GM04503 (cell line): ENCODE data around the gene MAGEB5.
"Not testable (repeated sequence)": the region's sequence is repeated elsewhere in the genome, so short reads cannot be mapped to it uniquely, and the experiment has no call there.

Experiments
- DNase-seq: peaks from one replicate; pipeline ENCODE4 v3.0.0-alpha.2; 2012; ENCODE audit warnings: low read depth

MAGEB5 gene, protein sequence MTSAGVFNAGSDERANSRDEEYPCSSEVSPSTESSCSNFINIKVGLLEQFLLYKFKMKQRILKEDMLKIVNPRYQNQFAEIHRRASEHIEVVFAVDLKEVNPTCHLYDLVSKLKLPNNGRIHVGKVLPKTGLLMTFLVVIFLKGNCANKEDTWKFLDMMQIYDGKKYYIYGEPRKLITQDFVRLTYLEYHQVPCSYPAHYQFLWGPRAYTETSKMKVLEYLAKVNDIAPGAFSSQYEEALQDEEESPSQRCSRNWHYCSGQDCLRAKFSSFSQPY

DNA sequence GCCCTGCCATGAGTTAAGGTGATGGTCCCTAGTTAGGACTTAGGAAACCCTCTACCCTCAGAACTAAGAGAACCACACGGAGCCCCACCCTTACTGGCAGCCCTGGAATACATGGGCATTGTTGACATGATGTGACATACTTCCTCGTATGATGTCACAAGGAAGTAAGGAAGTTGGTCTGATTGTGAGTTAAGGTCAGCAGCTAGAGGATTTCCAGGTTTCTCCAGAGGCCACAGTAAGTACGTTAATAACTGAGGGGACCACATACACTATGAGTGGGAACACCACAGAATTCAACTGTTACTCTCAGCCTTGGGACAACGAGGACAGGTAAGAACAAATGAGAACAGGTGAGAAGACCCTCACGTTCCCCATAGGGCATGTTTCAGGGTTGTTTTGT lies at the start of gene MAGEB5:
MAGEB5 (plus strand) TSS at position 301 of the 400 bp plus-strand sequence. CDS start 1,133 bp downstream, outside the sequence.
- DNase-seq, result no peak

GRCh38 chrX:26192204-26192603 lies 23.8 kb upstream of the MAGEB5 start, which contains the start of gene MAGEB6:
Gene MAGEB6, plus strand, starts transcription at chrX:26192440. Its CDS starts 1,407 bp downstream, at chrX:26193847.
- DNase-seq, result no peak

DNA sequence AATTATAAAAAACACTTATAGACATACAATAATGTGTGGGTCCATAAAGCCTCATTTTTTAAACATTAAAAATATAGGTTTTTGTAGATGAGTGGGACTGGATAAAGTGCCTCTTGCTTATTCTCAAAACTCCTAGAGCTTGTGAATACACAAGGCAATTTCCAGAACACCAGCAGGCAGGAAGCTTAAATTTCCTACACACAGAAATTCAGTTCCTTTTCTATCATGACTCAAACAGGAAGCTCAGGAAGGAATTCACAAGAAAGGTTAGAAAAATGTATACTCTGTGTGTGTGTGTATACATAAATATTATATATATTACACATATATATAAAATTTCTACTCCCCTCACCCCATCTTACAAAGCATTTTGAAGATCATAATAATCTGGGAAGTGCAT lies 12.4 kb upstream of the MAGEB5 start:
- no peak for DNase-seq

DNA sequence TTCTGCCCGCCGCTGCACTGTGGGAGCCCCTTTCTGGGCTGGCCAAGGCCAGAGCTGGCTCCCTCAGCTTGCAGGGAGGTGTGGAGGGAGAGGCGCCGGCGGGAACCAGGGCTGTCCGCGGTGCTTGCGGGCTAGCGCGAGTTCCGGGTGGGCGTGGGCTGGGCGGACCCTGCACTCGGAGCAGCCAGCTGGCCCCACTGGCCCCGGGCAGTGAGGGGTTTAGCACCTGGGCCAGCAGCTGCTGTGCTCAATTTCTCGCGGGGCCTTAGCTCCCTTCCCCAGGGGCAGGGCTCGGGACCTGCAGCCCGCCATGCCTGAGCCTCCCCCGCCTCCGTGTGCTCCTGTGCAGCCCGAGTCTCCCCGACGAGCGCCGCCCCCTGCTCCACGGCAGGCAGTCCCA lies 11.3 kb upstream of the MAGEB5 start:
- not testable (repeated sequence) for DNase-seq

DNA sequence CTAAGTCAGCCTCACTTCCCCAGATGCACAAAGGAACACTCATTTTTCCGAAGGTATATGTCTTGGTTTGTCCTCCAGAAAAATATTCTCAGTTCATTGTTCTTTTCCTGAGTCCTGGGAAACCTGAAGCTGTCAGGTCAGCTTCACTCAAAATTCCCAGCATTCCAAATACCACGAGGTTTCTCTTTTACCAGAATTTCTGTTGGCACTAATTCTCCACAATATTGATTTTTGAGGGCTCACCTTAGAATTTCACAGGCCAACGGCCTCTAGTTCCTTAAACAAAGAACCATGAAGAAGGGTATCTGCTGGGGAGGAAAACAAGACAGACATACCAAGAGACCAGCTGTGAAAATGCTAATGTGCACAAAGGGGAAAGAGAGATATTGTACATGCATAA lies 8.0 kb upstream of the MAGEB5 start:
- DNase-seq, result no peak

- DNase-seq, result no peak
These were observed 3.4 kb downstream of the MAGEB5 start for GRCh38 chrX:26219351-26219750.

GRCh38 chrX:26234177-26234576 lies 18.2 kb downstream of the MAGEB5 start:
- no peak for DNase-seq

GRCh38 chrX:26253526-26253925 lies 37.6 kb downstream of the MAGEB5 start:
- no peak for DNase-seq

DNA sequence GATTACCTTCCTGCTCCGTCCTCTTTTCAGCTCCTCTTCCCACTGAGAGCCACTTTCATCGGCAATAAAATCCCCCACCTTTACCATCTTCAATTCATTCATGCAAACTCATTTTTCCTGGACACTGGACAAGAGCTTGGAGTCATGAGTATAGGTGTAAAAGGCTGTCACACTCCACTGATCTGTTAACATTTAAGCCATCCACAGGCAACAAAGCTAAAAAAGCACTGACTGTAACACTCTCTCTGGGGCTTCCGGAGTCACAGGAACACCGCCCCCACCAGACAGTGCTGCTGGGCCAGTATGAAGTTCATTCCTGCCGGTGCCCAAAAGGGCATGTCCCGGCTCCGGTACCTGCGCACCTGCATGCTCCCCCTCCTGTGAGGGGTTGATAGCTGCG lies 38.5 kb downstream of the MAGEB5 start:
- DNase-seq, result no peak

DNA sequence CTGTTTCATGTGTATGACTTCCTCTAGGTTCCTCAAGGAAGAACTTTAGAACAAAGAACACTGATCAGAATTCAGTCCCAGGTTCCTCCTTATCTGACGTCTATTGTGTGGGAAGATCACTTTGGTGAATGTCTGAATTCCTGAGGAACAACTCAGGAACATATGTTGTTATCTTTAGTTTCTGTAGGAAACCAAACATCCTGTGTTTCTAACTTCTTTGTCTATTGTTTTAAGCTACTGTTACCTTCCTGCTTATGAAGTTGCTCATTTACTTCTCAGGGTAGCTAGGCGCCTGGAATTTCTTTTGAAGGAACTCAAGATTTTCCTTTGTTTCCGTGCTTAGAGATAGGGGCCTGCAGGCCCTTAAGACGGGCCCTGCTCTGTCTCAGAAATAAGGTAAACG lies 46.2 kb downstream of the MAGEB5 start:
- DNase-seq, result no peak
